Activated naive CD4-positive, alpha-beta T cell treated with anti-CD3 and anti-CD28 coated beads, Interleukin-2, amount 50 U/mL, for 24 hours (primary cell): ENCODE measurements around the gene WASHC2A.
A peak's percentile ranks its signal among the peaks of the same experiment; 100 is the strongest.
"Not testable (repeated sequence)": the region's sequence is repeated elsewhere in the genome, so short reads cannot be mapped to it uniquely, and the experiment has no call there.

ENCODE experiments used
- H3K27ac Mint-ChIP-seq: one replicate; pipeline ENCODE4 v1.8.0; 2021; ENCODE audit warnings: mild to moderate bottlenecking, mixed read lengths
- H3K27me3 Mint-ChIP-seq: one replicate; pipeline ENCODE4 v1.8.0; 2021; ENCODE audit warnings: mixed read lengths
- H3K36me3 Mint-ChIP-seq: one replicate; pipeline ENCODE4 v1.8.0; 2021; ENCODE audit warnings: mixed read lengths
- H3K4me1 Mint-ChIP-seq: one replicate; pipeline ENCODE4 v1.8.0; 2021; ENCODE audit warnings: mixed read lengths
- H3K4me3 Mint-ChIP-seq: one replicate; pipeline ENCODE4 v1.8.0; 2021; ENCODE audit warnings: mild to moderate bottlenecking, mixed read lengths
- H3K9me3 Mint-ChIP-seq: one replicate; pipeline ENCODE4 v1.8.0; 2021; ENCODE audit warnings: mixed read lengths

WASHC2A gene, protein sequence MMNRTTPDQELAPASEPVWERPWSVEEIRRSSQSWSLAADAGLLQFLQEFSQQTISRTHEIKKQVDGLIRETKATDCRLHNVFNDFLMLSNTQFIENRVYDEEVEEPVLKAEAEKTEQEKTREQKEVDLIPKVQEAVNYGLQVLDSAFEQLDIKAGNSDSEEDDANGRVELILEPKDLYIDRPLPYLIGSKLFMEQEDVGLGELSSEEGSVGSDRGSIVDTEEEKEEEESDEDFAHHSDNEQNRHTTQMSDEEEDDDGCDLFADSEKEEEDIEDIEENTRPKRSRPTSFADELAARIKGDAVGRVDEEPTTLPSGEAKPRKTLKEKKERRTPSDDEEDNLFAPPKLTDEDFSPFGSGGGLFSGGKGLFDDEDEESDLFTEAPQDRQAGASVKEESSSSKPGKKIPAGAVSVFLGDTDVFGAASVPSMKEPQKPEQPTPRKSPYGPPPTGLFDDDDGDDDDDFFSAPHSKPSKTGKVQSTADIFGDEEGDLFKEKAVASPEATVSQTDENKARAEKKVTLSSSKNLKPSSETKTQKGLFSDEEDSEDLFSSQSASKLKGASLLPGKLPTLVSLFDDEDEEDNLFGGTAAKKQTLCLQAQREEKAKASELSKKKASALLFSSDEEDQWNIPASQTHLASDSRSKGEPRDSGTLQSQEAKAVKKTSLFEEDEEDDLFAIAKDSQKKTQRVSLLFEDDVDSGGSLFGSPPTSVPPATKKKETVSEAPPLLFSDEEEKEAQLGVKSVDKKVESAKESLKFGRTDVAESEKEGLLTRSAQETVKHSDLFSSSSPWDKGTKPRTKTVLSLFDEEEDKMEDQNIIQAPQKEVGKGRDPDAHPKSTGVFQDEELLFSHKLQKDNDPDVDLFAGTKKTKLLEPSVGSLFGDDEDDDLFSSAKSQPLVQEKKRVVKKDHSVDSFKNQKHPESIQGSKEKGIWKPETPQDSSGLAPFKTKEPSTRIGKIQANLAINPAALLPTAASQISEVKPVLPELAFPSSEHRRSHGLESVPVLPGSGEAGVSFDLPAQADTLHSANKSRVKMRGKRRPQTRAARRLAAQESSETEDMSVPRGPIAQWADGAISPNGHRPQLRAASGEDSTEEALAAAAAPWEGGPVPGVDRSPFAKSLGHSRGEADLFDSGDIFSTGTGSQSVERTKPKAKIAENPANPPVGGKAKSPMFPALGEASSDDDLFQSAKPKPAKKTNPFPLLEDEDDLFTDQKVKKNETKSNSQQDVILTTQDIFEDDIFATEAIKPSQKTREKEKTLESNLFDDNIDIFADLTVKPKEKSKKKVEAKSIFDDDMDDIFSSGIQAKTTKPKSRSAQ (N-terminal part only)

DNA sequence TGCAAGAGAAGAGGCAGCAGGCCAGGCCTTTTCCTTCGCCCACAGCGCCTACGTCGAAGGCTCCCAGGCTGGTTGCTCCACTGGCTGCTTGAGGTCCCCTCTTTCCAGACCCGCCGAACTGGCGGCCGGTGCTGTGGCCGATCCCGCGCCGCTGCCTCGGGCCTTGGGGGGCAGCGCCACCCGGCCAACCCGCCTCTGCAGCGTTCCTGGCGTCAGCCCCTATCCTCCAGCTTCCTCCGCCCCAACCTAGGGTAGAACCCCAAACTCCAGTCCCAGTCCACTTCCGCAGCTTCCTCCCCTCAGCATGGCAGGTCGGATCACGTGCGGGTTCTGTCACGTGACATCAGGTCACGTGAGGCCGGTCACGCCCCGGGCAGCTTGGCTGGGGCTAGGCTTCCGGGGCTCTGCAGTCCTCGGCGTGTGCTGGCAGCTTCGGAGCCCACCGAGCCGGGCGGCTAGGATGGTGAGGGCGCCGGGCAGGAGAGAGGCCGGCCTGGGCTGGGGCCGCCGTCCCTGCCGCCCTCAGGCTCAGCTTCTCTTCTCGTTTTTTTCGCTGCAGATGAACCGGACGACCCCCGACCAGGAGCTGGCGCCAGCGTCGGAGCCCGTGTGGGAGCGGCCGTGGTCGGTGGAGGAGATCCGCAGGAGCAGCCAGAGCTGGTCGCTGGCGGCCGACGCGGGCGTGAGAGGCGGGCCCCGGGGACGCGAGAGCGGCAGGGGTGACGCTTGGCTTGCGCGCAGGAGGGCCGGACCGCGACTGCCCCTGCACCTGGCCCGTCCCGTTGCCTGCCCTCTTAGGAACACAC lies at the start of gene WASHC2A:
TSS of gene WASHC2A (plus strand) at position 409 of the 806 bp plus-strand sequence. CDS start at position 461, 52 bp downstream.
- H3K4me3 Mint-ChIP-seq: peak within 1 kb of the TSS; percentile 72
- not testable (repeated sequence) for H3K36me3 Mint-ChIP-seq, H3K9me3 Mint-ChIP-seq, H3K27me3 Mint-ChIP-seq
- peaks cover 12% of the 10 kb centered on the region for H3K4me1 Mint-ChIP-seq
- H3K27ac Mint-ChIP-seq: peak within 1 kb of the TSS; percentile 90

DNA sequence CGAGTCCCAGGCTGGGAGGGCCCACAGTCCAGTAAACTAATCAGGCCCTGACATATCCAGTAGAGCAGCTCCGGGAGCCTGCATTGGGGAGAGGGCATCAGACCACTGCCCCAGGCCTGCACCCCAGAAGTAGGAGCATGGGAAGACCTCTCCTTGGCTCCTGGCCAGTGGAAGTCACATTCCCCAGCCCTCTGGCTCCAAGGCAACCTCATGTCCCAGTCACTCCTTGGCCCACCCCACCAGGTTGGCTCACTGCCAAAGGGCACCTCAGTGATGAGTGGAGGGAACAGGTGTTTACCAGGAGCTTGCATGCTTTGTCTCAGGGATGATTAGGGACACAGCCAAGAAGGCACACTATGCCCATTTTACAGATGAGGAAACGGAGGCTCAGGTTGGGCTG lies 48.5 kb upstream of the WASHC2A start:
- not testable (repeated sequence) for H3K9me3 Mint-ChIP-seq, H3K27me3 Mint-ChIP-seq

DNA sequence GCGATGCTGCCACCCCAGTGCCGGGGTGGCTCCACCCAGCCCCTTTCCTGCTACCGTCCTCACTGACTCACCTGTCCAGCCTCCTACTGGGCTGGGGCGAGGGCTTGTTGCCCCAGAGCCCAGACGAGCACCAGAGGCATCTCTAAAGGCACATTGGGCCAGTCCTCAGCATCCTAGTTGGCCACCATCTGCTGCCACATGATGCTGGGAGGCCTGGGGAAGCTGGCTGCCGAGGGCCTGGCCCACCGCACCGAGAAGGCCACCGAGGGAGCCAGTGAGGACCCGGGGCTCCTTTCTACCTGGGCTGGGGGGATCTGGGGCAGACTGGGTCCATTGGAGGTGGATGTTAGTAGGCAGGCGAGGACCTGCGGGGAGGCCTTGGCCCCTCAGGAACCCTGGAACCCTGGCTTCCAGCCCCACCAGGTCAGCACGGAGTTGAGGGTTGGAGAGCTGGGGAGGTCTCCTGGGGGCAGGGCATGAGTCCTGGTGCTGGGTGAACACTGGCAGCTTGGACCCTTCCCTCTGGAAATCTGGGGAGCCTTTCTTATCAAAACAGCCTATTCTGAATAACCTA lies 47.2 kb upstream of the WASHC2A start:
- not testable (repeated sequence) for H3K9me3 Mint-ChIP-seq, H3K27me3 Mint-ChIP-seq, H3K4me1 Mint-ChIP-seq, H3K4me3 Mint-ChIP-seq, H3K36me3 Mint-ChIP-seq, H3K27ac Mint-ChIP-seq

More for the DNA sequence above, 48.5 kb upstream of the WASHC2A start:
- H3K36me3 Mint-ChIP-seq, H3K27ac Mint-ChIP-seq, H3K4me1 Mint-ChIP-seq, H3K4me3 Mint-ChIP-seq: not testable (repeated sequence)

DNA sequence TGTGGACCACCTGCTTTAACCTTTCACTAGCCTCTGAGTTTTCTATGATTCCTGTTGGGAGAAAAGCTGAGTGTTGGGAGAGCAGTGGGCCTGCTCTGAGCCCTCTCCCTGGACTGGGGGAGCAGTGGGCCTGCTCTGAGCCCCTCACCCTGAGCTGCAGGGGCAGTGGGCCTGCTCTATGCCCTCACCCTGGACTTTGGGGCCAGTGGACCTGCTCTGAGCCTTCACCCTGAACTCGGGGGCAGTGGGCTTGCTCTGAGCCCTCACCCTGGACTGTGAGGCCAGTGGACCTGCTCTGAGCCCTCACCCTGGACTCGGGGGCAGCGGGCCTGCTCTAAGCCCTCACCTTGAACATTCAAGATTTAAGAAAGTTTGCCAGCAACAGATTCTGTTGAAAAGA lies 46.1 kb upstream of the WASHC2A start:
- H3K27me3 Mint-ChIP-seq: peaks cover 8% of the 10 kb centered on the region

DNA sequence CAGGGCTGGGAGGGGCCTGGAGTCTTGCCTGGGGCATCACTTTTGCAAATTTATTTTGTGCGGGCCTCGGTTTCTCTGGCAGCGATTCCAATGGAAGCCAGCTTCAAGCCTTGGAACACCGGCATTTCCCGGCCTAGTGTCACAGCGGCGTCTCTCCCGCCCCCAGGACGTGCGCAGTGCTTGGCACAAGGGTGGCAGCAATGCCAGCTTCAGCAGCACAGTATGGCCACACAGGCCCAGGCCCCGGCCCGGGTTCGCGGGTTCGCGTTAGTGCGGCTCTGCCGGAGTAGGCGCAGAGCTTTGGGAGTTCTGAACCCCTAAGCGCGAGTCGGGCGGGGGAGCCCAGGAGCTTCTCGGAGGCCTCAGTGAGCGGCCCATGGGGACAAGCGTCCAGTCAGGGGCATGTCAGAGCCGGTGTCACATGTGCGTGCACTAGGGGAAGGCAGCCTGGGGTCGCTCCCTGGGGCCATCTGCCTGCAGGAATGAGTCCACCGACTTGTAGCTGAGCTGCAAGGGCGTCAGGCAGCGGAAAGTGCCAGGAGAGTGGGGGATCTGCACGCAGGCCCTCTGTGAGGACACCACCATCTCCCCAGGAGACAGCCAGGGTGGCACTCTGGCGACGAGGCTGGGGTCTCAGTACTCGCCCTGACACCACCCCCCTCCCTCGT lies 42.9 kb upstream of the WASHC2A start:
- H3K27ac Mint-ChIP-seq, H3K4me1 Mint-ChIP-seq, H3K36me3 Mint-ChIP-seq, H3K4me3 Mint-ChIP-seq, H3K9me3 Mint-ChIP-seq: not testable (repeated sequence)
- H3K27me3 Mint-ChIP-seq: peaks cover 12% of the 10 kb centered on the region

More for the DNA sequence above, 46.1 kb upstream of the WASHC2A start:
- Mint-ChIP-seq H3K4me1 (no peaks in the 10 kb centered on the region), H3K27ac (no peak overlapping the region), H3K9me3 (no peaks in the 10 kb centered on the region), H3K36me3 (no peaks in the 10 kb centered on the region), H3K4me3 (no peak overlapping the region)

DNA sequence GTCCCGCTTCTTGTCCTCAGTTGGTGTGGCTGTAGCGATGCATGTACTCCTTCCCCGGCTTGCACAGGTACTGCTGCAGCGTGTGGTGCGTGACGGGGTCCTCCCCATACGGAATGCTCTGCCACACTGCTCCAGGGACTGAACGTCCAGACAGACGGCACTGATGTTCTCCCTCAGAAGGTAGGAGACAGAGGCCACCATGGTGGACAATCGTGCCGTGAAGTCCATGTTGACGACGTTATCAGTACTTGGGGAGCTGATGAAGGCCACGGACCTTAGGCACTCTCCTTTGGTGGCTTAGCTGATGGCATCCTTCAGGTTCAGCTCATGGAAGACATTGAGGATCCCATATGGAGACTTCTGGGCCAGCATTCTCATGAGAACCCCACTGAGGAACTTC lies 42.1 kb upstream of the WASHC2A start:
- no peaks in the 10 kb centered on the region for H3K9me3 Mint-ChIP-seq
- H3K27me3 Mint-ChIP-seq: peaks cover 12% of the 10 kb centered on the region
- H3K4me3 Mint-ChIP-seq: no peak overlapping the region
- no peaks in the 10 kb centered on the region for H3K4me1 Mint-ChIP-seq
- no peak overlapping the region for H3K27ac Mint-ChIP-seq
- no peaks in the 10 kb centered on the region for H3K36me3 Mint-ChIP-seq

DNA sequence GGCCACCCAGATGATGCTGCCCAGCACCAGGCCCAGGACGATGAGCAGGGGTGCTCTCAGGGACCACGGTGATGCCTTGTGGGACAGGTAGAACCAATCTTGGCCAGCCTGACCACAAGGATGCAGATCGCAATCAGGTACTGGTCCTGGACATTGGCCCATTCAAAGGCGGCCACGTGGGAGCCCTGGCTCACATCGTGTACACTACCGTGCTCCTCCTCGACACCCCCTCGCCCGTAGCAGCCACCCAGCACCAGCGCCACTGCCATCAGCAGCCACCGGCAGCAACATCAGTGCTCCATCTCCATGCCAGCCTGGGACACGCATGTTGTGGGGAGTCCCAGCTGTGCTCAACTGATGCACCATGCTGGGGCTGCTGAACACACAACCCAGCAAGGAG lies 40.6 kb upstream of the WASHC2A start:
- Mint-ChIP-seq H3K4me1 (no peaks in the 10 kb centered on the region), H3K27me3 (peaks cover 12% of the 10 kb centered on the region), H3K9me3 (no peaks in the 10 kb centered on the region), H3K27ac (no peak overlapping the region), H3K36me3 (no peaks in the 10 kb centered on the region), H3K4me3 (no peak overlapping the region)

DNA sequence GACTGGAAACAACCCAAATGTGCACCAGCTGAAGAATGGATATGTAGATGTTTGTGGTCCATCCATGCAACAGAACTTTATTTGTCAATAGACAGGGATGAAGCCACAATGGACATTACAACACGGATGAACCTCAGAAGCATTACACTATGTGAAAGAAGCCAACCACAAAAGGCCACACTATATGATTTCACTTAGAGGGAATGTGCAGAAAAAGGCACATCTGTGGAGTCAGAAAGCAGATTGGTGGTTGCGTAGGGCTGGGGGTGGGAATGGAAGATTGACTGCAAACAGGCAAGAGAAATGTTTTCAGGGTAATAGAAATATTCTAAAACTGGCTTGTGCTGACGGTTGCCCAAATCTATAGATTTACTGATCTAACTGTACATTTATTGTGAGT lies 34.3 kb upstream of the WASHC2A start:
- H3K27me3 Mint-ChIP-seq: no peaks in the 10 kb centered on the region
- peak overlapping the region; percentile 23 for H3K27ac Mint-ChIP-seq
- peaks cover 2% of the 10 kb centered on the region for H3K36me3 Mint-ChIP-seq
- no peaks in the 10 kb centered on the region for H3K4me1 Mint-ChIP-seq
- no peak overlapping the region for H3K4me3 Mint-ChIP-seq
- H3K9me3 Mint-ChIP-seq: no peaks in the 10 kb centered on the region

DNA sequence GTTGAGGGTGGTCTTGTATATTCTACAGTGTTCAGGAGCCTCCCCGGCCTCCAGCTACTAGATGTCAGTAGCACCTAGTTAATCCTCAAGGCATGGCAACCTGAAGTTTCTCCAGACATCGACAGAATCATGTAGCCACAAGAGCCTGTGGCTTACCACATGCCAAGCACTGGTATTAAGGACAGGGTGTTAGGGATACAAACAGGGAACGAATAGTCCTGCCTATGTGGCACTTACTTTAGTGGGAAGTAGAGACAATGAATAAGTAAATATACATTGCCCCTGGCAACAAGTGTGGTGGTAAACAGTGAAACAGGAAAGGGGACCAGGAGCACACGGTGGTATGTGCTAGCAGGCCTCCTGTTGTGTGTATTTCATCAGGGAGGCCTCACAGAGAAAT lies 32.4 kb upstream of the WASHC2A start:
- not testable (repeated sequence) for H3K4me3 Mint-ChIP-seq, H3K27me3 Mint-ChIP-seq, H3K4me1 Mint-ChIP-seq, H3K9me3 Mint-ChIP-seq, H3K36me3 Mint-ChIP-seq, H3K27ac Mint-ChIP-seq

DNA sequence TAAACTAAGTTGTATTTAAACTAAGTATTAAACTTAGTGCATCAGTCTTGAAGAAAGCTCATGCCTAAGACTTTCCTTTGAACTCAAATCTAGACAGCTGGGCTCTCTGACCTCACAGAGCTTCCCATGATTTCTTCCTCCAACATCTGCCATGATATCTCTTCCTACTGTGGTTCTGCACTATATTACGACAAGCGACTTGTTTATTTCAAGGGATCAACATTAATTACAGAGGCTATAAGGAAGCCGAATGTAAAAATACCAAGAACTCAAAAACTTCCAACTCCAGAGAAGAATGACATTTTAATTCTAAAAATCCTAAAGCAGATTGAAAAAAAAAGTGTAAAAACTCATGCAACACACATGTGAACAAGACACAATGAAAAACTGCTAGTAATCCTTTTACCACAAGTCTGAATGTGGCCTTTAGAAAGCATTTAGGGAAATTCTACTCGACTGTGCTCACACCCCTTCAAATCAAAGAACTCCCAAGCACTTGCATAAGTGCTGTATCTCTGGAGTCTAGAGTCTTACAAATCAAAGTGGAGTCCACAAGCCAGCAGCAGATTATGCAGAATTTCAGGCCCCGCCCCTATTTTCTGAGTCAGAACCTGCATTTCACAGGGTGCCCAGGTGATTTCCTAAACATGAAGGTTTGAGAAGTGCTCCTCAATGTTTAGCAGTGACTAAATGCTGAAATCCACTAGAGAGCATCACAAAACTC lies 22.7 kb upstream of the WASHC2A start:
- peaks cover 2% of the 10 kb centered on the region for H3K36me3 Mint-ChIP-seq
- H3K27me3 Mint-ChIP-seq: no peaks in the 10 kb centered on the region
- H3K9me3 Mint-ChIP-seq: no peaks in the 10 kb centered on the region
- H3K4me3 Mint-ChIP-seq: no peak overlapping the region
- no peaks in the 10 kb centered on the region for H3K4me1 Mint-ChIP-seq
- no peak overlapping the region for H3K27ac Mint-ChIP-seq

DNA sequence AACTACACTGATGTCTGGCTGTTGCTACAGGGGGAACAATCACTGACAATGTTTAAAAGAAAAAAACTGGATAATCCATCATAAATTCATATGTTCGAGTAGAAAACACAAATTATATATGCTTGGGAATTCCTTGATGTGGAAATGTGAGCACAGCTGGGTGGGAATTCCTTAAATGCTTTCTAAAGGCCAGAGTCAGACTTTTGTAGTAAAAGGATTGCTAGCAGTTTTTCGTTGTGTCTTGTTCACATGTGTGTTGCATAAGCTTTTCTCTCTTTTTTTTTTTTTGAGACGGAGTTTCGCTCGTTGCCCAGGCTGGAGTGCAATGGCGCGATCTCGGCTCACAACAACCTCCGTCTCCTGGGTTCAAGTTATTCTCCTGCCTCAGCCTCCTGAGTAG lies 21.3 kb upstream of the WASHC2A start:
- not testable (repeated sequence) for H3K9me3 Mint-ChIP-seq, H3K36me3 Mint-ChIP-seq, H3K4me1 Mint-ChIP-seq, H3K4me3 Mint-ChIP-seq, H3K27me3 Mint-ChIP-seq, H3K27ac Mint-ChIP-seq

DNA sequence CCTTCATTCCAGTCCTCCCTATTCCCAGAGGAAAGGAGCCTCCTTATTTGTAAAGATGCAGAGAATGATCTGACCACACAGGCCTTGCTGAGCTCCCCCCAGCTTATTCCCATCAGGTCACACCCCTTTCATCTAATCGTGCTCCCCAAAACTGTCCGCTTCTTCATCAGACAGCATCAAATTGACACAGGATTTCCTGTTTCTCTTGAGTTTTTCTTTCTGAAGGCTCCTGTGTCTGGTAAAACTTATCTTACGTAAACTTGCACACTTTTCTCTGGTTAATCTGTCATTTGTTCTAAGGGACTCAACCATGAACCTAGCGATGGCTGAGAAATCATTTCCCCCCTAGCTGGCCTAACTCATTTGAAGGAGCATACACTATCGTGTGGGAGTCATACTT lies 20.2 kb upstream of the WASHC2A start:
- not testable (repeated sequence) for H3K27me3 Mint-ChIP-seq, H3K36me3 Mint-ChIP-seq, H3K4me3 Mint-ChIP-seq, H3K9me3 Mint-ChIP-seq, H3K27ac Mint-ChIP-seq, H3K4me1 Mint-ChIP-seq

DNA sequence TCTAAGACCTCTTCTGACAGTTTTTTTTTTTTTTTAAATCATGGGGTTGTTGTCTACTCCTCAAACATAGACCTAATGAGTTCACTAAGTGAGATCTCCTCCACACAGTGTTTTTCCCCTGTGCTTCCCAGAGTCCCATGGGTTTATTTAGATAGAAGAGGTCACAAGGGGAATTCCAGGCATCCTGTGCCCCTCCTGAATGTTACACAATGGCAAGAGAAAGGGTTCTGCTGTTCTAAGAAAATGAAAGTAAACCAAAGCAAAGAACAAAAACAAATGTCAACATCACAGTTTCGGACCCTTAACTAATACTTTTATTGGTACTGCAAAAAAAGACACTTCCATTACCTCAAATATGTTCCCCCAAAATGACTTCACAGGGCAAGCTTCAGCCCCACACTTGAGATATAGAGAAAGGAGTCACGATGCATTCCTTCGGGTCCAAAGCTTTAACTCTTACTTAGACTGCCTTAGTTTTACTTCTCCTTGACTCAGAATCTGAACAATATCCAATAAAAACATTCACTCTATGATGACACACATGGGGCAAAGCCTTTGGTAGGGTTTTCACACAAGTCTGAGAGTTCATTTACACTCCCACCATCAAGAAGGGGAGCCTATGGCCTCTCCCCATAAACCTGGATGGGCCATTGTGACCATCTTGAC lies 15.6 kb upstream of the WASHC2A start:
- not testable (repeated sequence) for H3K4me3 Mint-ChIP-seq, H3K4me1 Mint-ChIP-seq, H3K36me3 Mint-ChIP-seq, H3K9me3 Mint-ChIP-seq, H3K27me3 Mint-ChIP-seq, H3K27ac Mint-ChIP-seq
